KMS-11 (cell line): ENCODE measurements around the gene PPP1R26.

Experiments
- H2AFZ ChIP-seq: fragments of 200-600 bp; sonication (generic); 2 replicates; pipeline ENCODE4 v1.6.1; 2016; ENCODE audit warnings: antibody characterized with exemption, mixed run types, low read depth
- H3K27ac ChIP-seq: fragments of 200-600 bp; sonication (generic); 2 replicates; pipeline ENCODE4 v1.6.1; 2016; ENCODE audit warnings: mild to moderate bottlenecking, mixed run types
- H3K27me3 ChIP-seq: fragments of 200-600 bp; sonication (generic); 2 replicates; pipeline ENCODE4 v1.6.1; 2017; ENCODE audit warnings: mild to moderate bottlenecking, low read depth, mixed run types, moderate library complexity; ENCODE audit not compliant: insufficient read depth
- H3K36me3 ChIP-seq: fragments of 200-600 bp; sonication (generic); 2 replicates; pipeline ENCODE4 v1.6.1; 2017; ENCODE audit warnings: mild to moderate bottlenecking, mixed run types; ENCODE audit not compliant: insufficient read depth
- H3K4me1 ChIP-seq: fragments of 200-600 bp; sonication (generic); 2 replicates; pipeline ENCODE4 v1.6.1; 2016; ENCODE audit warnings: mild to moderate bottlenecking, low read depth, mixed run types; ENCODE audit not compliant: poor library complexity, severe bottlenecking
- H3K4me2 ChIP-seq: fragments of 200-600 bp; sonication (generic); 2 replicates; pipeline ENCODE4 v1.7.0; 2016; ENCODE audit warnings: mild to moderate bottlenecking, mixed run types
- H3K4me3 ChIP-seq: fragments of 200-600 bp; sonication (generic); IDR thresholded peaks from 2 replicates; pipeline ENCODE4 v1.6.1; 2017; ENCODE audit warnings: low read depth, low read length, mixed read lengths; ENCODE audit not compliant: insufficient read depth
- H3K79me2 ChIP-seq: fragments of 200-600 bp; sonication (generic); 2 replicates; pipeline ENCODE4 v1.6.1; 2016; ENCODE audit warnings: low read depth, mixed run types; ENCODE audit not compliant: insufficient read depth
- H3K9ac ChIP-seq: fragments of 200-600 bp; sonication (generic); 2 replicates; pipeline ENCODE4 v1.6.1; 2016; ENCODE audit warnings: mild to moderate bottlenecking, mixed run types
- H4K20me1 ChIP-seq: fragments of 200-600 bp; sonication (generic); 2 replicates; pipeline ENCODE4 v1.6.1; 2016; ENCODE audit warnings: mild to moderate bottlenecking, mixed run types; ENCODE audit not compliant: insufficient read depth
- TF ChIP-seq, protein P1 (sequence below): fragments of 200-600 bp; sonication (generic); conservative IDR thresholded peaks from 2 replicates; pipeline ENCODE4 v1.6.1; 2017; ENCODE audit warnings: low read depth, mild to moderate bottlenecking, antibody characterized with exemption, low read length, moderate library complexity, mixed read lengths

The PPP1R26 gene

DNA sequence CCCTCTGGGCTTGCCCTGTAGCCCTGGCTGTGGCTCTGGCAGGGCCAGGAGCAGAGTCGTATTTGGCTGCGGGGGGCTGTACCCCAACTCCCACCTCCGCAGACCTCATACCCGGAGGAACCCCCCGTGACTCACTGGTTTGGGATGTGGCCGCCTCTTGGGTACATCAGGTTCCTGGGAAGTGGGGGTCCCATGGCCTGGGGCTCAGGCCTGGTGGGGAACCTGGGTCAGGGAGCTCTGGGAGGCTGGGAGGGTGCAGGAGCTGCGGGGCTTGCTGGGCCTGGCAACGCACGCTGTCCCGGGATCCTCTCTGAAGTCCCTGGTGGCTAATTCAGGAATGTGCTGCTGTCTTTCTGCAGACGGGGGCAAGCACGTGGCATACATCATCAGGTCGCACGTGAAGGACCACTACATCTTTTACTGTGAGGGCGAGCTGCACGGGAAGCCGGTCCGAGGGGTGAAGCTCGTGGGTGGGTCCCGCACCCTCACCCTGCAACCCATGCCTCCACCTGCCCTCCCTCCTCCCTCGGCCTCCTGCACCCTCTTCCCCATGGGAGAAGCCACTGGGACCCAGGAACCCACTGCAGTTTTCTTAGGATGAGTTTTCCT is 44.0 kb downstream of the PPP1R26 start:
- TF ChIP-seq, protein P1, sequence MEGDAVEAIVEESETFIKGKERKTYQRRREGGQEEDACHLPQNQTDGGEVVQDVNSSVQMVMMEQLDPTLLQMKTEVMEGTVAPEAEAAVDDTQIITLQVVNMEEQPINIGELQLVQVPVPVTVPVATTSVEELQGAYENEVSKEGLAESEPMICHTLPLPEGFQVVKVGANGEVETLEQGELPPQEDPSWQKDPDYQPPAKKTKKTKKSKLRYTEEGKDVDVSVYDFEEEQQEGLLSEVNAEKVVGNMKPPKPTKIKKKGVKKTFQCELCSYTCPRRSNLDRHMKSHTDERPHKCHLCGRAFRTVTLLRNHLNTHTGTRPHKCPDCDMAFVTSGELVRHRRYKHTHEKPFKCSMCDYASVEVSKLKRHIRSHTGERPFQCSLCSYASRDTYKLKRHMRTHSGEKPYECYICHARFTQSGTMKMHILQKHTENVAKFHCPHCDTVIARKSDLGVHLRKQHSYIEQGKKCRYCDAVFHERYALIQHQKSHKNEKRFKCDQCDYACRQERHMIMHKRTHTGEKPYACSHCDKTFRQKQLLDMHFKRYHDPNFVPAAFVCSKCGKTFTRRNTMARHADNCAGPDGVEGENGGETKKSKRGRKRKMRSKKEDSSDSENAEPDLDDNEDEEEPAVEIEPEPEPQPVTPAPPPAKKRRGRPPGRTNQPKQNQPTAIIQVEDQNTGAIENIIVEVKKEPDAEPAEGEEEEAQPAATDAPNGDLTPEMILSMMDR = no peak
- Histone ChIP-seq H3K27me3 (peaks cover 53% of the 10 kb centered on the region), H3K36me3 (no peaks in the 10 kb centered on the region), H3K79me2 (no peaks in the 10 kb centered on the region), H3K4me3 (no peak overlapping the region), H2AFZ (no peak overlapping the region), H3K4me1 (no peaks in the 10 kb centered on the region), H4K20me1 (no peaks in the 10 kb centered on the region), H3K9ac (no peak overlapping the region), H3K4me2 (no peak overlapping the region), H3K27ac (no peak overlapping the region)

DNA sequence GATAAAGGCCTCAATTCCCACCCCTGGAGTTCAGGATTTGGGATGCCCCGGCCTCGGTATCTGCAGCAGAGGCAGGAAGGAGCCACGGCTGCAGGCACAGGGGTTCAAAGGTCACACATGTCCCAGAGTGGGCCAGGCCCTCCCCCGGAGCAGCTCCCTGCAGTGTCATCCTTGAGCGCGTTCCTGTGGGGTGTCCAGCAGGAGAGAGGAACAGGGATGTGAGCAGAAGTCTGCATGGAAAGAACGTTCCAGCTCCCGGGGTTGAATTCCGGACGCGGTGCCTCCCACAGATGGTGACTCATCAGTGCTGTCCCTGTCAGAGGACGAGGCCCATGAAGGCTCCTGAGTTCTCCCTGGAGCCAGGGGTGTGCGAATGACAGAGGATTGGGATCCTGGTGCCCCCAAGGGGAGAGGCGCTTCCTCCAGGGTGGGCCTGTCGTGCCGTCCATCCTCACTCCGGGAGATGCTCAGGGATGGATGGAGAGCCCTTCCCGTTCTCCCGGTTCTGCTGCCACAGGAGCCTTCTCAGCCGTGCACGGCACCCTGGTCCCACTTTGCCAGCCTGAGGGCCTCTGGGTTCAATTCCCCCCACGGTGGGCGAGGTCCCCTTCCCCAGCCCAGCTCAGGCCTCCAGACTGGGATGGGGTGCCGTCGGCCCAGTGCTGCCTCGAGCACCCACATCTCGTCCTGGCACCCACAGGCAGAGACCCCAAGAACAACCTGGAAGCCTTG is 44.7 kb downstream of the PPP1R26 start:
- H3K9ac ChIP-seq = no peak overlapping the region
- TF ChIP-seq, protein P1 = no peak
- no peak overlapping the region for H3K4me3 ChIP-seq
- H3K4me1 ChIP-seq = no peaks in the 10 kb centered on the region
- H2AFZ ChIP-seq = no peak overlapping the region
- H4K20me1 ChIP-seq = no peaks in the 10 kb centered on the region
- H3K27me3 ChIP-seq = peaks cover 53% of the 10 kb centered on the region
- H3K4me2 ChIP-seq = no peak overlapping the region
- H3K36me3 ChIP-seq = no peaks in the 10 kb centered on the region
- no peak overlapping the region for H3K27ac ChIP-seq
- H3K79me2 ChIP-seq = no peaks in the 10 kb centered on the region

DNA sequence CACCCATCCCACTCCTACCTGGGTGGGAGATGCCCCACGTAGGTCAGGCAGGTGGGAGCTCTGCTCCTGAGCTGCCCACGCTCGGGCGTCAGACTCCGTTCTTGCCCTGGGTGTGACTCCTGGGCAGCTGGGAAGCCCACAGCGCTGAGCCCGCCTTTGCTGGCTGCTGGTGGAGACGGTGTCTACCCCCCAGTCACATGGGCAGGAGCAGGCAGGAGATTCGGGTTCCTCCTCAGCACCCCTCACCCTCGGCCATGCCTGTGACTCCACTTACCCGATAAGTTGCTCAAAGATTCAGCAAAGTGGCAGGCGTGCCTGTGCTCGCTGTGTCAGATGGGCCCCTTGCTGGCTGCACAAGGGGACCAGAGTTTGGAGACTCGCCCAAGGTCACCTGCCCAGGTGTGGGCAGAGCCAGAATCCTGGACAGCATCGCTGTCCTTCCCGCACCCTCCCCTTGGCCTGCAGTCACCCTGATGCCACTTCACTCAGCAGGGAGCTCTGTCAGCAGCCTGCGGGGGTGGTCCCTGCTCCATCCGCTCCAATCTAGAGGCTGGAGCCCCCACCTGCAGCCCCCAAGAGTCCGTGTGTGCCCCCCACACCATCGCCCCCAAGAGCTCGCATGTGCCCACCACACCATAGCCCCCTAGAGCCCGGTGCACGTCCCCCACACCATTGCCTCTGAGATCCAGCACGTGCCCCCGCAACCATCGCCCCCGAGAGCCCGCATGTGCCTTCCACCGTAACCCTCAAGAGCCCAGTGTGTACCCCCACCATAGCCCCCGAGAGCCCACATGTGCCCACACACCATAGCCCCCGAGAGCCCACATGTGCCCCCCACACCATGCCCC is 45.9 kb downstream of the PPP1R26 start:
- no peak overlapping the region for H3K4me2 ChIP-seq
- H3K4me1 ChIP-seq = no peaks in the 10 kb centered on the region
- no peaks in the 10 kb centered on the region for H3K79me2 ChIP-seq
- no peak overlapping the region for H3K27ac ChIP-seq
- H3K36me3 ChIP-seq = no peaks in the 10 kb centered on the region
- no peak overlapping the region for H3K9ac ChIP-seq
- no peak overlapping the region for H3K4me3 ChIP-seq
- TF ChIP-seq, protein P1 = no peak
- H4K20me1 ChIP-seq = no peaks in the 10 kb centered on the region
- H3K27me3 ChIP-seq = peaks cover 53% of the 10 kb centered on the region
- no peak overlapping the region for H2AFZ ChIP-seq

DNA sequence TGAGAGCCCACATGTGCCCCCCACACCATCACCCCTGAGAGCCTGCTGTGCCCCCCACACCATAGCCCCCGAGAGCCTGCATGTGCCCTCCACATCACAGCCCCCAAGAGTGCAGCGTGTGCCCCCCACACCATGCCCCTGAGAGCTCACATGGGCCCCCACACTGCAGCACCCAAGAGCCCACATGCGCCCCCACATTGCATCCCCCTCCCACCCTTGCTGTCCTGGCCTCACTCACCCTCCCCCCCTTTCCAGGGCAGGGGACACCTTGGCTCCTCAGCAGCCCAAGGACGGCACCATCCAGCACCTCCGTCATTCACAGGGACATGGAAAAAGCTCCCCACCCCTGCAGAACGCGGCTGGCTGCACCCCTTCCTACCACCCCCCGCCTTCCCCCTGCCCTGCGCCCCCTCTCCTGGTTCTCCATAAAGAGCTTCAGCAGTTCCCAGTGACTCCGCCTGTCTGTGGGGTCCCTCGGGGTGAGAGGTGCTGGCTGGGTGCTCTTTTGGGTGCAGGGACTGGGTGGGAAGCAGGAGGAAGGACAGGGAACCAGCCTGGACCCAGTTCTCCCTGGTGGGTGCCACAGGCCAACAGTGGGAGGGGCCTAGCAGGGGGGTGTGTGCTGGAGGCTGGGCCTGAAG is 46.6 kb downstream of the PPP1R26 start:
- H3K27ac ChIP-seq = no peak overlapping the region

More for the DNA sequence above, 46.6 kb downstream of the PPP1R26 start:
- Histone ChIP-seq H2AFZ (no peak overlapping the region), H4K20me1 (no peaks in the 10 kb centered on the region), H3K4me3 (no peak overlapping the region), H3K36me3 (no peaks in the 10 kb centered on the region), H3K9ac (no peak overlapping the region), H3K79me2 (no peaks in the 10 kb centered on the region), H3K4me2 (no peak overlapping the region), H3K4me1 (no peaks in the 10 kb centered on the region), H3K27me3 (peaks cover 51% of the 10 kb centered on the region)
- TF ChIP-seq, protein P1 = no peak
